NCI-H1092 treated with DMSO at 0.1 percent for 48 hours (cell line): Measurements from ENCODE around the gene PDGFA.

ENCODE experiments used
- DNase-seq: peaks from one replicate; lab custom pipeline; 2025; lab: John Stamatoyannopoulos, UW

The PDGFA gene

GRCh38 chr7:503575-504111, 16.0 kb downstream of the PDGFA start:
- no peak for DNase-seq

GRCh38 chr7:502296-502695, 17.4 kb downstream of the PDGFA start:
- no peak for DNase-seq

- DNase-seq, result no peak
These were observed 18.1 kb downstream of the PDGFA start for GRCh38 chr7:501526-501925.

GRCh38 chr7:500521-501420, 18.9 kb downstream of the PDGFA start:
- no peak for DNase-seq

- no peak for DNase-seq
These were observed 19.7 kb downstream of the PDGFA start for GRCh38 chr7:499853-500485.

- DNase-seq, result no peak
These were observed 20.7 kb downstream of the PDGFA start for GRCh38 chr7:498678-499641.

GRCh38 chr7:497946-498655, 21.5 kb downstream of the PDGFA start:
- no peak for DNase-seq

GRCh38 chr7:497346-497745, 22.3 kb downstream of the PDGFA start:
- DNase-seq, result no peak

- DNase-seq, result no peak
These were observed 22.9 kb downstream of the PDGFA start for GRCh38 chr7:496528-497295.

- no peak for DNase-seq
These were observed 23.8 kb downstream of the PDGFA start for GRCh38 chr7:495761-496321.

- no peak for DNase-seq
These were observed 24.3 kb downstream of the PDGFA start for GRCh38 chr7:495326-495725.

GRCh38 chr7:494906-495305, 24.7 kb downstream of the PDGFA start:
- no peak for DNase-seq

- no peak for DNase-seq
These were observed 25.4 kb downstream of the PDGFA start for GRCh38 chr7:494259-494687.

GRCh38 chr7:493661-494251, 25.9 kb downstream of the PDGFA start:
- DNase-seq, result no peak

- DNase-seq, result peak; percentile 7
These were observed 27.0 kb downstream of the PDGFA start for GRCh38 chr7:492714-493065.

GRCh38 chr7:491958-492713, 27.5 kb downstream of the PDGFA start:
- DNase-seq, result no peak

GRCh38 chr7:491292-491957, 28.2 kb downstream of the PDGFA start:
- no peak for DNase-seq

- DNase-seq, result no peak
These were observed 29.0 kb downstream of the PDGFA start for GRCh38 chr7:490461-491291.
